B cell (primary cell): ENCODE results near the gene SLC35F3. TPM values are rescaled to one million over a fixed set of nuclear protein-coding genes. Genes with fewer than 3 reads are reported as not detected.

Experiments used
- ATAC-seq: fragments of 200-7000 bp; cut with Tn5 transposase; one replicate; pipeline ENCODE4 v1.10.0; 2021; ENCODE audit warnings: low read depth, mild to moderate bottlenecking, moderate number of reproducible peaks, moderate library complexity
- CTCF ChIA-PET: fragments of 350-600 bp; sonication (Branson Sonifier 250); formaldehyde crosslinking; loops from one replicate; lab custom pipeline; 2021; ENCODE audit warnings: antibody characterized with exemption, inconsistent platforms; lab: Charles Lee
- POLR2A ChIA-PET: fragments of 350-600 bp; sonication (Branson Sonifier 250); formaldehyde crosslinking; loops from one replicate; lab custom pipeline; 2021; ENCODE audit warnings: antibody characterized with exemption; lab: Charles Lee
- DNase-seq: peaks from one replicate; pipeline ENCODE4 v3.0.0; 2013
- H2AFZ ChIP-seq: 2 replicates; pipeline ENCODE4 v1.6.1; 2012; ENCODE audit warnings: mild to moderate bottlenecking, low read depth, low read length; ENCODE audit not compliant: insufficient read depth, poor library complexity, severe bottlenecking
- H3K27ac ChIP-seq, 2 donors: 1 replicate in 1 of 2; 2 replicates in 1 of 2; pipeline ENCODE4 v1.5.1; 2012 to 2013; ENCODE audit warnings: low read length in 2 of 2, mild to moderate bottlenecking in 2 of 2, moderate library complexity in 1 of 2
- H3K27me3 ChIP-seq, 4 experiments: fragments of 200-600 bp in 1 of 4; sonication (generic) in 1 of 4; replicated peaks in 1 of 4; 1 replicate in 2 of 4; 2 replicates in 2 of 4; pipeline versions ENCODE4 v1.6.1 to v1.7.0; 2013 to 2016; ENCODE audit warnings: low read length in 3 of 4, mild to moderate bottlenecking in 2 of 4, mixed read lengths in 1 of 4, moderate library complexity in 1 of 4; ENCODE audit not compliant: insufficient read depth in 4 of 4, control insufficient read depth in 3 of 4; ENCODE audit errors: control extremely low read depth in 1 of 4
- H3K36me3 ChIP-seq, 2 experiments: replicated peaks in 1 of 2; 1 replicate in 1 of 2; 2 replicates in 1 of 2; pipeline versions ENCODE4 v1.6.1 to v1.7.1; 2013; ENCODE audit warnings: low read length in 1 of 2; ENCODE audit not compliant: insufficient read depth in 2 of 2, control insufficient read depth in 1 of 2; ENCODE audit errors: control extremely low read depth in 1 of 2, extremely low read depth in 1 of 2
- H3K4me1 ChIP-seq, 2 donors: fragments of 200-600 bp in 1 of 2; sonication (generic) in 1 of 2; 1 replicate in 1 of 2; 2 replicates in 1 of 2; pipeline versions ENCODE4 v1.5.1 to v1.6.1; 2013 to 2017; ENCODE audit warnings: low read length in 2 of 2; ENCODE audit not compliant: control insufficient read depth in 2 of 2, insufficient read depth in 2 of 2
- H3K4me2 ChIP-seq: replicated peaks from 2 replicates; pipeline ENCODE3; 2012; ENCODE audit warnings: mild to moderate bottlenecking, low read depth, low read length; ENCODE audit not compliant: poor library complexity, severe bottlenecking
- H3K4me3 ChIP-seq, 5 experiments: fragments of 200-600 bp in 1 of 5; sonication (generic) in 1 of 5; 1 replicate in 3 of 5; 2 replicates in 2 of 5; pipeline versions ENCODE4 v1.5.1 to v1.7.0; 2011 to 2016; ENCODE audit warnings: low read length in 4 of 5, mild to moderate bottlenecking in 4 of 5, low read depth in 2 of 5, control low read depth in 1 of 5, moderate library complexity in 1 of 5; ENCODE audit not compliant: insufficient read depth in 1 of 5; ENCODE audit errors: control extremely low read depth in 1 of 5, extremely low read depth in 1 of 5
- H3K79me2 ChIP-seq: fragments of 200-600 bp; sonication (generic); one replicate; pipeline ENCODE4 v1.6.0; 2016; ENCODE audit warnings: low read length; ENCODE audit not compliant: control insufficient read depth, insufficient read depth
- H3K9ac ChIP-seq: fragments of 200-600 bp; sonication (generic); 2 replicates; pipeline ENCODE4 v1.6.1; 2017; ENCODE audit warnings: mild to moderate bottlenecking, low read length, moderate library complexity
- H3K9me3 ChIP-seq, 3 donors: one replicate each; pipeline versions ENCODE4 v1.6.1 to v1.7.1; 2013; ENCODE audit warnings: low read length in 2 of 3; ENCODE audit not compliant: control insufficient read depth in 2 of 3, insufficient read depth in 1 of 3; ENCODE audit errors: control extremely low read depth in 1 of 3
- H4K20me1 ChIP-seq: 2 replicates; pipeline ENCODE4 v1.6.0; 2012; ENCODE audit warnings: mild to moderate bottlenecking, low read length; ENCODE audit not compliant: insufficient read depth, control insufficient read depth, poor library complexity, severe bottlenecking
- H3K27ac Mint-ChIP-seq: one replicate; pipeline ENCODE4 v1.8.0; 2021; ENCODE audit warnings: mixed read lengths
- H3K27me3 Mint-ChIP-seq: one replicate; pipeline ENCODE4 v1.8.0; 2021; ENCODE audit warnings: mixed read lengths
- H3K4me1 Mint-ChIP-seq: one replicate; pipeline ENCODE4 v1.8.0; 2021; ENCODE audit warnings: mixed read lengths
- H3K4me3 Mint-ChIP-seq: one replicate; pipeline ENCODE4 v1.8.0; 2021; ENCODE audit warnings: mixed read lengths
- H3K9me3 Mint-ChIP-seq: one replicate; pipeline ENCODE4 v1.8.0; 2022; ENCODE audit warnings: mixed read lengths; ENCODE audit not compliant: insufficient read depth
- EZH2 ChIP-seq: IDR thresholded peaks from 2 replicates; pipeline ENCODE4 v1.6.1; 2012; ENCODE audit warnings: borderline replicate concordance, low read depth, mild to moderate bottlenecking, moderate library complexity, low read length; ENCODE audit not compliant: insufficient read depth, poor library complexity, severe bottlenecking
- WGBS: methylation state at CpG from one replicate; pipeline ENCODE4 v1.1.5; 2013; ENCODE audit warnings: missing lambda C conversion rate; ENCODE audit not compliant: insufficient coverage; 5-methylcytosine and 5-hydroxymethylcytosine counted together
- intact Hi-C: fragments of 100-400 bp; cut with micrococcal nuclease; formaldehyde crosslinking; loops from one replicate; pipeline ENCODE4 v1.10.0; 2022
- polyA plus RNA-seq: library from polyadenylated mRNA; depleted of rRNA; stranded (reverse); fragments of >200 nt; gene quantifications from 2 replicates; pipeline ENCODE4 v1.2.3, GENCODE V29; 2012
- total RNA-seq, 2 donors: library from RNA; stranded (reverse); fragments of 120-200 nt in 1 of 2; gene quantifications; 1 replicate in 1 of 2; 2 replicates in 1 of 2; pipeline versions ENCODE4 v1.2.3 to v1.2.4, GENCODE V29; 2013 to 2022
- TF ChIP-seq, protein P1 (sequence below): fragments of 200-600 bp; IDR thresholded peaks from one replicate; pipeline ENCODE4 v1.8.0; 2022; ENCODE audit warnings: antibody characterized with exemption, mild to moderate bottlenecking

SLC35F3 gene
- total and polyA plus RNA-seq, 2 donors (not counting 1 experiment from before 2014, with no cell fraction given), result not detected

- no peak overlapping the region for H3K27ac ChIP-seq
- H3K4me3 ChIP-seq, result no peak overlapping the region
- DNase-seq, result peak; percentile 50
- no peak overlapping the region for H3K27ac Mint-ChIP-seq
- H3K9me3 Mint-ChIP-seq, result no peaks in the 10 kb centered on the region
- no peaks in the 10 kb centered on the region for H3K4me1 ChIP-seq
- H3K4me1 Mint-ChIP-seq, result no peaks in the 10 kb centered on the region
- ChIA-PET POLR2A (no interaction called here), CTCF (interaction anchor here (1.0 to 1.1 kb wide), 4 partner anchors 13 to 155 kb away, joined by 3 to 4 read pairs (median 3); no protein-coding TSS in a partner anchor)
- peaks cover 0 to 11% (median 0%) of the 10 kb centered on the region in 4 experiments for H3K27me3 ChIP-seq
- TF ChIP-seq EZH2, result no peak
- TF ChIP-seq, protein P1, sequence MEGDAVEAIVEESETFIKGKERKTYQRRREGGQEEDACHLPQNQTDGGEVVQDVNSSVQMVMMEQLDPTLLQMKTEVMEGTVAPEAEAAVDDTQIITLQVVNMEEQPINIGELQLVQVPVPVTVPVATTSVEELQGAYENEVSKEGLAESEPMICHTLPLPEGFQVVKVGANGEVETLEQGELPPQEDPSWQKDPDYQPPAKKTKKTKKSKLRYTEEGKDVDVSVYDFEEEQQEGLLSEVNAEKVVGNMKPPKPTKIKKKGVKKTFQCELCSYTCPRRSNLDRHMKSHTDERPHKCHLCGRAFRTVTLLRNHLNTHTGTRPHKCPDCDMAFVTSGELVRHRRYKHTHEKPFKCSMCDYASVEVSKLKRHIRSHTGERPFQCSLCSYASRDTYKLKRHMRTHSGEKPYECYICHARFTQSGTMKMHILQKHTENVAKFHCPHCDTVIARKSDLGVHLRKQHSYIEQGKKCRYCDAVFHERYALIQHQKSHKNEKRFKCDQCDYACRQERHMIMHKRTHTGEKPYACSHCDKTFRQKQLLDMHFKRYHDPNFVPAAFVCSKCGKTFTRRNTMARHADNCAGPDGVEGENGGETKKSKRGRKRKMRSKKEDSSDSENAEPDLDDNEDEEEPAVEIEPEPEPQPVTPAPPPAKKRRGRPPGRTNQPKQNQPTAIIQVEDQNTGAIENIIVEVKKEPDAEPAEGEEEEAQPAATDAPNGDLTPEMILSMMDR, result peak; percentile 87
- 0% methylated on average over 1 of the region's 7 CpGs for WGBS
- H3K4me2 ChIP-seq, result no peak overlapping the region
- no peak overlapping the region for H3K4me3 Mint-ChIP-seq
- H3K79me2 ChIP-seq, result no peaks in the 10 kb centered on the region
- H3K9me3 ChIP-seq, result no peaks in the 10 kb centered on the region
- peaks cover 13% of the 10 kb centered on the region for H3K27me3 Mint-ChIP-seq
- H3K36me3 ChIP-seq, result no peaks in the 10 kb centered on the region
- intact Hi-C loops, result no loop called here
- no peak overlapping the region for H3K9ac ChIP-seq
- no peak overlapping the region for H2AFZ ChIP-seq
- H4K20me1 ChIP-seq, result no peaks in the 10 kb centered on the region
- ATAC-seq, result no peak
Observed at GRCh38 chr1:234154320-234155251, 250.1 kb downstream of the SLC35F3 start.

- Mint-ChIP-seq H3K27ac (no peak overlapping the region), H3K4me3 (no peak overlapping the region), H3K27me3 (peaks cover 3% of the 10 kb centered on the region), H3K4me1 (no peaks in the 10 kb centered on the region), H3K9me3 (no peaks in the 10 kb centered on the region)
- no peak for DNase-seq
- Histone ChIP-seq H3K9me3 (no peaks in the 10 kb centered on the region), H3K4me1 (no peaks in the 10 kb centered on the region), H3K79me2 (no peaks in the 10 kb centered on the region), H2AFZ (no peak overlapping the region), H3K9ac (no peak overlapping the region), H3K4me3 (no peak overlapping the region), H3K27ac (no peak overlapping the region), H4K20me1 (no peaks in the 10 kb centered on the region), H3K4me2 (no peak overlapping the region), H3K27me3 (no peaks in the 10 kb centered on the region), H3K36me3 (no peaks in the 10 kb centered on the region)
- ATAC-seq, result no peak
- intact Hi-C loops, result no loop called here
- CTCF ChIA-PET, result no interaction called here
- POLR2A ChIA-PET, result no interaction called here
- no peak for TF ChIP-seq EZH2
- TF ChIP-seq, protein P1, result no peak
Observed at GRCh38 chr1:234162661-234163060, 258.2 kb downstream of the SLC35F3 start.
